Measurements from ENCODE around the gene F8A1. TPM values are rescaled to one million over a fixed set of nuclear protein-coding genes. Genes with fewer than 3 reads are reported as not detected.
"Not testable (repeated sequence)": the region's sequence is repeated elsewhere in the genome, so short reads cannot be mapped to it uniquely, and the experiment has no call there.

F8A1 gene
- 10 to 100 TPM; 13.2 to 39.4 (median 18.7) TPM for polyA plus RNA-seq
- long read RNA-seq, donor 1, transcript F8A1-201 (1 exons, 1,713 nt), result major isoform, 25 of 25 reads
- long read RNA-seq, donor 1, partial matches to known transcripts, result 0 of 25 reads
- long read RNA-seq, donor 1, other reads (novel, unspliced or antisense), result 0 of 25 reads
- long read RNA-seq, donor 2, partial matches to known transcripts, result 0 of 4 reads
- long read RNA-seq, donor 2, other reads (novel, unspliced or antisense), result 0 of 4 reads
- long read RNA-seq, donor 3, transcript F8A1-201 (1 exons, 1,713 nt), result major isoform, 11 of 11 reads
- long read RNA-seq, donor 3, partial matches to known transcripts, result 0 of 11 reads
- long read RNA-seq, donor 3, other reads (novel, unspliced or antisense), result 0 of 11 reads
- long read RNA-seq, donor 4, result 0 reads
- long read RNA-seq, donor 5, partial matches to known transcripts, result 0 of 3 reads
- long read RNA-seq, donor 5, other reads (novel, unspliced or antisense), result 0 of 3 reads
- long read RNA-seq, donor 6, transcript F8A1-201 (1 exons, 1,713 nt), result major isoform, 11 of 11 reads
- long read RNA-seq, donor 6, partial matches to known transcripts, result 0 of 11 reads
- long read RNA-seq, donor 6, other reads (novel, unspliced or antisense), result 0 of 11 reads
- long read RNA-seq, donor 7, transcript F8A1-201 (1 exons, 1,713 nt), result major isoform, 16 of 16 reads
- long read RNA-seq, donor 7, partial matches to known transcripts, result 0 of 16 reads
- long read RNA-seq, donor 7, other reads (novel, unspliced or antisense), result 0 of 16 reads
- long read RNA-seq, donor 8, result 0 reads
- long read RNA-seq, donor 9, partial matches to known transcripts, result 0 of 1 reads
- long read RNA-seq, donor 9, other reads (novel, unspliced or antisense), result 0 of 1 reads
- long read RNA-seq, donor 10, transcript F8A1-201 (1 exons, 1,713 nt), result major isoform, 11 of 11 reads
- long read RNA-seq, donor 10, partial matches to known transcripts, result 0 of 11 reads
- long read RNA-seq, donor 10, other reads (novel, unspliced or antisense), result 0 of 11 reads

- H3K27me3 ChIP-seq (ENCODE audit: control insufficient read depth in 3 of 3, insufficient read depth in 3 of 3, low read length in 3 of 3); FAIRE-seq; H3K36me3 ChIP-seq (ENCODE audit: control insufficient read depth in 3 of 3, insufficient read depth in 2 of 3, low read depth in 1 of 3, low read length in 3 of 3); H3K9me3 ChIP-seq (ENCODE audit: control insufficient read depth in 2 of 2, insufficient read depth in 1 of 2, low read depth in 1 of 2, low read length in 1 of 2); H3K4me1 ChIP-seq (ENCODE audit: control insufficient read depth in 3 of 3, insufficient read depth in 2 of 3, low read depth in 1 of 3, low read length in 2 of 3); H3K27ac ChIP-seq (ENCODE audit: low read depth in 1 of 3, low read length in 2 of 3); DNase-seq: not testable (repeated sequence)
- H3K4me3 ChIP-seq (ENCODE audit: low read depth in 1 of 3, low read length in 3 of 3), result peak within 1 kb of the TSS in 1 of 3 donors; percentile 11
- 2 to 60% methylated on average over 3 to 17 of the region's 91 CpGs; no CpG with 5 or more reads in 1 of the 3 donors for WGBS, 3 donors
Measured at GRCh38 chrX:154886069-154886788, at the start of gene F8A1. TSS of gene F8A1 (plus strand) at chrX:154886355. CDS start at chrX:154886375, 20 bp downstream.

GRCh38 chrX:154840856-154841255 lies 45.3 kb upstream of the F8A1 start:
- Histone ChIP-seq H3K9me3 (ENCODE audit: control insufficient read depth in 2 of 2, insufficient read depth in 1 of 2, low read depth in 1 of 2, low read length in 1 of 2) (no peaks in the 10 kb centered on the region), H3K4me3 (ENCODE audit: low read depth in 1 of 3, low read length in 3 of 3) (no peak overlapping the region), H3K36me3 (ENCODE audit: control insufficient read depth in 3 of 3, insufficient read depth in 2 of 3, low read depth in 1 of 3, low read length in 3 of 3) (no peaks in the 10 kb centered on the region), H3K4me1 (ENCODE audit: control insufficient read depth in 3 of 3, insufficient read depth in 2 of 3, low read depth in 1 of 3, low read length in 2 of 3) (no peaks in the 10 kb centered on the region), H3K27me3 (ENCODE audit: control insufficient read depth in 3 of 3, insufficient read depth in 3 of 3, low read length in 3 of 3) (no peaks in the 10 kb centered on the region), H3K27ac (ENCODE audit: low read depth in 1 of 3, low read length in 2 of 3) (no peak overlapping the region)
- 84 to 95% (median 93%) methylated on average over 2 of the region's 2 CpGs for WGBS, 3 donors
- DNase-seq (peak; percentile 37 to 57), FAIRE-seq (no peak)

DNA sequence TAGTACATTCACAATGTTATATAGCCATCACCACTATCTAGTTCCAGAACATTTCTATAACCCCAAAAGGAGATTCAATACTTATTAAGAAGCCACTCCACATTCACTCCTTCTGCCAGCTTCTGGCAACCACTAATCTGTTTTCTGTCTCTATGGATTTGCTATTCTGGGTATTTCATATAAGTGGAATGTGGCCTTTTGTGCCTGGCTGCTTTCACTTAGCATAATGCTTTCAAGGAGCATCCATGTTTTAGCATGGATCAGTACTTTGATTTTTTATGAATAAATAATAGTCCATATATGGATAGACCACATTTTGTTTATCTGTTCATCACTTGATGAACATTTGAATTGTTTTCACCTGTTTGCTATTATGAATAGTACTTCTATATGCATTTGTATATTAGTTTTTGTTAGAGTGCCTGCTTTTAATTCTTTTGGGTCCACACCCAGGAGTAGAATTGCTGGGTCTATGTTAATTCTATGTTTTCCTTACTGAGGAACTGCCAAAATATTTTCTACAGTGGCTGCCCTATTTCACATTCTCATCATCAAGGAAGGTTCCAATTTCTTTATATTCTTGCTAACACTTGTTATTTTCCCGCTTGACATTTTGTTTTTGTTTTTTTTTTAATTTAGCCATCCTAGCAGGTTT lies 35.1 kb upstream of the F8A1 start:
- no peak for DNase-seq
- FAIRE-seq, result no peak
- 77 to 97% (median 88%) methylated on average over 1 of the region's 1 CpG for WGBS, 3 donors
- Histone ChIP-seq H3K36me3 (ENCODE audit: control insufficient read depth in 3 of 3, insufficient read depth in 2 of 3, low read depth in 1 of 3, low read length in 3 of 3) (peaks cover 0 to under 1% (median 0%) of the 10 kb centered on the region in 3 donors), H3K27me3 (ENCODE audit: control insufficient read depth in 3 of 3, insufficient read depth in 3 of 3, low read length in 3 of 3) (no peaks in the 10 kb centered on the region), H3K4me1 (ENCODE audit: control insufficient read depth in 3 of 3, insufficient read depth in 2 of 3, low read depth in 1 of 3, low read length in 2 of 3) (no peaks in the 10 kb centered on the region), H3K4me3 (ENCODE audit: low read depth in 1 of 3, low read length in 3 of 3) (no peak overlapping the region), H3K27ac (ENCODE audit: low read depth in 1 of 3, low read length in 2 of 3) (no peak overlapping the region), H3K9me3 (ENCODE audit: control insufficient read depth in 2 of 2, insufficient read depth in 1 of 2, low read depth in 1 of 2, low read length in 1 of 2) (no peaks in the 10 kb centered on the region)

GRCh38 chrX:154855256-154855655 lies 30.9 kb upstream of the F8A1 start:
- Histone ChIP-seq H3K4me1 (ENCODE audit: control insufficient read depth in 3 of 3, insufficient read depth in 2 of 3, low read depth in 1 of 3, low read length in 2 of 3) (no peaks in the 10 kb centered on the region), H3K9me3 (ENCODE audit: control insufficient read depth in 2 of 2, insufficient read depth in 1 of 2, low read depth in 1 of 2, low read length in 1 of 2) (no peaks in the 10 kb centered on the region), H3K27me3 (ENCODE audit: control insufficient read depth in 3 of 3, insufficient read depth in 3 of 3, low read length in 3 of 3) (no peaks in the 10 kb centered on the region), H3K27ac (ENCODE audit: low read depth in 1 of 3, low read length in 2 of 3) (no peak overlapping the region), H3K36me3 (ENCODE audit: control insufficient read depth in 3 of 3, insufficient read depth in 2 of 3, low read depth in 1 of 3, low read length in 3 of 3) (peaks cover 0 to 2% (median 0%) of the 10 kb centered on the region in 3 donors), H3K4me3 (ENCODE audit: low read depth in 1 of 3, low read length in 3 of 3) (no peak overlapping the region)
- DNase-seq (no peak), FAIRE-seq (no peak)

- H3K27me3 ChIP-seq (ENCODE audit: control insufficient read depth in 3 of 3, insufficient read depth in 3 of 3, low read length in 3 of 3); H3K9me3 ChIP-seq (ENCODE audit: control insufficient read depth in 2 of 2, insufficient read depth in 1 of 2, low read depth in 1 of 2, low read length in 1 of 2); DNase-seq; FAIRE-seq; H3K4me3 ChIP-seq (ENCODE audit: low read depth in 1 of 3, low read length in 3 of 3); H3K4me1 ChIP-seq (ENCODE audit: control insufficient read depth in 3 of 3, insufficient read depth in 2 of 3, low read depth in 1 of 3, low read length in 2 of 3); H3K36me3 ChIP-seq (ENCODE audit: control insufficient read depth in 3 of 3, insufficient read depth in 2 of 3, low read depth in 1 of 3, low read length in 3 of 3); H3K27ac ChIP-seq (ENCODE audit: low read depth in 1 of 3, low read length in 2 of 3): not testable (repeated sequence)
Measured at GRCh38 chrX:154868522-154868921, 17.6 kb upstream of the F8A1 start.

GRCh38 chrX:154873329-154873728 lies 12.8 kb upstream of the F8A1 start:
- Histone ChIP-seq H3K27ac (ENCODE audit: low read depth in 1 of 3, low read length in 2 of 3) (no peak overlapping the region), H3K27me3 (ENCODE audit: control insufficient read depth in 3 of 3, insufficient read depth in 3 of 3, low read length in 3 of 3) (no peaks in the 10 kb centered on the region), H3K9me3 (ENCODE audit: control insufficient read depth in 2 of 2, insufficient read depth in 1 of 2, low read depth in 1 of 2, low read length in 1 of 2) (no peaks in the 10 kb centered on the region), H3K36me3 (ENCODE audit: control insufficient read depth in 3 of 3, insufficient read depth in 2 of 3, low read depth in 1 of 3, low read length in 3 of 3) (no peaks in the 10 kb centered on the region), H3K4me1 (ENCODE audit: control insufficient read depth in 3 of 3, insufficient read depth in 2 of 3, low read depth in 1 of 3, low read length in 2 of 3) (no peaks in the 10 kb centered on the region), H3K4me3 (ENCODE audit: low read depth in 1 of 3, low read length in 3 of 3) (no peak overlapping the region)
- 60 to 85% (median 81%) methylated on average over 2 of the region's 2 CpGs for WGBS, 3 donors
- FAIRE-seq (no peak), DNase-seq (no peak)

DNA sequence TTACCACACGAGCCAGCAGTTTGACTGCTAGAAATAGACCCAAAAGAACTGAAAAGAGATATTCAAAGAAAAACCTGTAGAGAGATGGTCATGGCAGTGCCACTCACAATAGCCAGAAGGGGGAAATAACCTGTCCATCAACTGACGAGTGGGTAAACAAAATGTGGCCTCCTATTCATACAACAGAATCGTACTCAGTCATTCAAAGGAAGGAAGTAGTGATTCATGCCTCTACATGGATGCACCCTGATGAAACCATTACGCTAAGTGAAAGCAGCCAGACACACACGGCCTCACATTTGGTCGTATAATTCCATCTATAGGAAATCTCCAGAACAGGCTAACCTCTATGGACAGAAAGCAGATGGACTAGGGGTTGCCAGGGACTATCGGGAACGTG lies 2.1 kb upstream of the F8A1 start:
- not testable (repeated sequence) for H3K4me1 ChIP-seq (ENCODE audit: control insufficient read depth in 3 of 3, insufficient read depth in 2 of 3, low read depth in 1 of 3, low read length in 2 of 3); H3K9me3 ChIP-seq (ENCODE audit: control insufficient read depth in 2 of 2, insufficient read depth in 1 of 2, low read depth in 1 of 2, low read length in 1 of 2); FAIRE-seq; H3K27me3 ChIP-seq (ENCODE audit: control insufficient read depth in 3 of 3, insufficient read depth in 3 of 3, low read length in 3 of 3); H3K4me3 ChIP-seq (ENCODE audit: low read depth in 1 of 3, low read length in 3 of 3); DNase-seq; H3K27ac ChIP-seq (ENCODE audit: low read depth in 1 of 3, low read length in 2 of 3); H3K36me3 ChIP-seq (ENCODE audit: control insufficient read depth in 3 of 3, insufficient read depth in 2 of 3, low read depth in 1 of 3, low read length in 3 of 3)
- WGBS, 3 donors, result no CpG with 5 or more reads among the region's 8 CpGs

DNA sequence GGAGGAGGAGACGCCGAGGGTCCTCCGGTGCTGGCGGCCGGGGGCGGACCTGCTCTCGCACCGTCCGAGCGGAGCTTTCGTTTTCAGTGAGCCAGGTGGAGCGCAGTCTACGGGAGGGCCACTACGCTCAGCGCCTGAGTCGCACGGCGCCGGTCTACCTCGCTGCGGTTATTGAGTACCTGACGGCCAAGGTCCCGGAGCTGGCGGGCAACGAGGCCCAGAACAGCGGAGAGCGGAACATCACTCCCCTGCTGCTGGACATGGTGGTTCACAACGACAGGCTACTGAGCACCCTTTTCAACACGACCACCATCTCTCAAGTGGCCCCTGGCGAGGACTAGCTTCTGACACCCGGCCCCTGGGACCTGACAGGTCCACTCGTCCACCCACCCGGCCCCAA lies 1.1 kb upstream of the F8A1 start:
- not testable (repeated sequence) for DNase-seq; H3K27me3 ChIP-seq (ENCODE audit: control insufficient read depth in 3 of 3, insufficient read depth in 3 of 3, low read length in 3 of 3); H3K9me3 ChIP-seq (ENCODE audit: control insufficient read depth in 2 of 2, insufficient read depth in 1 of 2, low read depth in 1 of 2, low read length in 1 of 2); H3K4me1 ChIP-seq (ENCODE audit: control insufficient read depth in 3 of 3, insufficient read depth in 2 of 3, low read depth in 1 of 3, low read length in 2 of 3); H3K4me3 ChIP-seq (ENCODE audit: low read depth in 1 of 3, low read length in 3 of 3); H3K36me3 ChIP-seq (ENCODE audit: control insufficient read depth in 3 of 3, insufficient read depth in 2 of 3, low read depth in 1 of 3, low read length in 3 of 3); H3K27ac ChIP-seq (ENCODE audit: low read depth in 1 of 3, low read length in 2 of 3); FAIRE-seq
- WGBS, 3 donors, result 98 to 100% methylated on average over 3 to 15 of the region's 33 CpGs; no CpG with 5 or more reads in 1 of the 3 donors
